ENCODE measurements around the gene MCTP1. TPM values are rescaled to one million over a fixed set of nuclear protein-coding genes. Genes with fewer than 3 reads are reported as not detected.

MCTP1 gene
- polyA plus RNA-seq, 1 donor from 2014 or later, result 1.9 TPM

- Histone ChIP-seq H2AFZ (ENCODE audit: low read depth, low read length) (no peak overlapping the region), H3K27ac (ENCODE audit: low read length) (no peak overlapping the region), H3K9me2 (ENCODE audit: insufficient read depth, low read length) (no peaks in the 10 kb centered on the region), H4K20me1 (ENCODE audit: insufficient read depth) (no peaks in the 10 kb centered on the region), H3K27me3 (ENCODE audit: insufficient read depth, low read depth, low read length) (no peaks in the 10 kb centered on the region), H3K36me3 (ENCODE audit: insufficient read depth, low read length) (no peaks in the 10 kb centered on the region), H3K4me2 (ENCODE audit: low read length) (no peak overlapping the region), H3K4me3 (ENCODE audit: low read length) (no peak overlapping the region), H3K9me3 (ENCODE audit: low read length) (no peaks in the 10 kb centered on the region), H3K79me2 (replicated peaks; ENCODE audit: insufficient read depth, low read length) (no peaks in the 10 kb centered on the region), H3F3A (ENCODE audit: insufficient read depth, low read length, poor library complexity, severe bottlenecking) (no peaks in the 10 kb centered on the region), H3K9ac (ENCODE audit: low read length) (no peak overlapping the region)
- TF ChIP-seq EP300 (conservative IDR thresholded peaks at IDR 0.05; ENCODE audit: poor library complexity, severe bottlenecking), result no peak
- no peak for TF ChIP-seq RAD21 (conservative IDR thresholded peaks at IDR 0.05)
- TF ChIP-seq TAF1 (IDR thresholded peaks at IDR 0.05; ENCODE audit: low read depth), result no peak
- TF ChIP-seq EZH2 (IDR thresholded peaks at IDR 0.05; ENCODE audit: borderline replicate concordance, insufficient read depth, low read length, poor library complexity, severe bottlenecking), result no peak
- no peak for TF ChIP-seq SMC3 (conservative IDR thresholded peaks at IDR 0.05; ENCODE audit: poor library complexity)
- no peak for TF ChIP-seq MXI1 (conservative IDR thresholded peaks at IDR 0.05; ENCODE audit: poor library complexity, severe bottlenecking)
- TF ChIP-seq, protein P1, sequence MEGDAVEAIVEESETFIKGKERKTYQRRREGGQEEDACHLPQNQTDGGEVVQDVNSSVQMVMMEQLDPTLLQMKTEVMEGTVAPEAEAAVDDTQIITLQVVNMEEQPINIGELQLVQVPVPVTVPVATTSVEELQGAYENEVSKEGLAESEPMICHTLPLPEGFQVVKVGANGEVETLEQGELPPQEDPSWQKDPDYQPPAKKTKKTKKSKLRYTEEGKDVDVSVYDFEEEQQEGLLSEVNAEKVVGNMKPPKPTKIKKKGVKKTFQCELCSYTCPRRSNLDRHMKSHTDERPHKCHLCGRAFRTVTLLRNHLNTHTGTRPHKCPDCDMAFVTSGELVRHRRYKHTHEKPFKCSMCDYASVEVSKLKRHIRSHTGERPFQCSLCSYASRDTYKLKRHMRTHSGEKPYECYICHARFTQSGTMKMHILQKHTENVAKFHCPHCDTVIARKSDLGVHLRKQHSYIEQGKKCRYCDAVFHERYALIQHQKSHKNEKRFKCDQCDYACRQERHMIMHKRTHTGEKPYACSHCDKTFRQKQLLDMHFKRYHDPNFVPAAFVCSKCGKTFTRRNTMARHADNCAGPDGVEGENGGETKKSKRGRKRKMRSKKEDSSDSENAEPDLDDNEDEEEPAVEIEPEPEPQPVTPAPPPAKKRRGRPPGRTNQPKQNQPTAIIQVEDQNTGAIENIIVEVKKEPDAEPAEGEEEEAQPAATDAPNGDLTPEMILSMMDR (IDR thresholded peaks at IDR 0.05; ENCODE audit: poor library complexity, severe bottlenecking), result no peak
- TF ChIP-seq POLR2AphosphoS5 (IDR thresholded peaks at IDR 0.05), result no peak
- TF ChIP-seq, protein P2, sequence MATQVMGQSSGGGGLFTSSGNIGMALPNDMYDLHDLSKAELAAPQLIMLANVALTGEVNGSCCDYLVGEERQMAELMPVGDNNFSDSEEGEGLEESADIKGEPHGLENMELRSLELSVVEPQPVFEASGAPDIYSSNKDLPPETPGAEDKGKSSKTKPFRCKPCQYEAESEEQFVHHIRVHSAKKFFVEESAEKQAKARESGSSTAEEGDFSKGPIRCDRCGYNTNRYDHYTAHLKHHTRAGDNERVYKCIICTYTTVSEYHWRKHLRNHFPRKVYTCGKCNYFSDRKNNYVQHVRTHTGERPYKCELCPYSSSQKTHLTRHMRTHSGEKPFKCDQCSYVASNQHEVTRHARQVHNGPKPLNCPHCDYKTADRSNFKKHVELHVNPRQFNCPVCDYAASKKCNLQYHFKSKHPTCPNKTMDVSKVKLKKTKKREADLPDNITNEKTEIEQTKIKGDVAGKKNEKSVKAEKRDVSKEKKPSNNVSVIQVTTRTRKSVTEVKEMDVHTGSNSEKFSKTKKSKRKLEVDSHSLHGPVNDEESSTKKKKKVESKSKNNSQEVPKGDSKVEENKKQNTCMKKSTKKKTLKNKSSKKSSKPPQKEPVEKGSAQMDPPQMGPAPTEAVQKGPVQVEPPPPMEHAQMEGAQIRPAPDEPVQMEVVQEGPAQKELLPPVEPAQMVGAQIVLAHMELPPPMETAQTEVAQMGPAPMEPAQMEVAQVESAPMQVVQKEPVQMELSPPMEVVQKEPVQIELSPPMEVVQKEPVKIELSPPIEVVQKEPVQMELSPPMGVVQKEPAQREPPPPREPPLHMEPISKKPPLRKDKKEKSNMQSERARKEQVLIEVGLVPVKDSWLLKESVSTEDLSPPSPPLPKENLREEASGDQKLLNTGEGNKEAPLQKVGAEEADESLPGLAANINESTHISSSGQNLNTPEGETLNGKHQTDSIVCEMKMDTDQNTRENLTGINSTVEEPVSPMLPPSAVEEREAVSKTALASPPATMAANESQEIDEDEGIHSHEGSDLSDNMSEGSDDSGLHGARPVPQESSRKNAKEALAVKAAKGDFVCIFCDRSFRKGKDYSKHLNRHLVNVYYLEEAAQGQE (IDR thresholded peaks at IDR 0.05; ENCODE audit: borderline replicate concordance), result no peak
Observed at GRCh38 chr5:94916619-94917018, 368.3 kb downstream of the MCTP1 start.

DNA sequence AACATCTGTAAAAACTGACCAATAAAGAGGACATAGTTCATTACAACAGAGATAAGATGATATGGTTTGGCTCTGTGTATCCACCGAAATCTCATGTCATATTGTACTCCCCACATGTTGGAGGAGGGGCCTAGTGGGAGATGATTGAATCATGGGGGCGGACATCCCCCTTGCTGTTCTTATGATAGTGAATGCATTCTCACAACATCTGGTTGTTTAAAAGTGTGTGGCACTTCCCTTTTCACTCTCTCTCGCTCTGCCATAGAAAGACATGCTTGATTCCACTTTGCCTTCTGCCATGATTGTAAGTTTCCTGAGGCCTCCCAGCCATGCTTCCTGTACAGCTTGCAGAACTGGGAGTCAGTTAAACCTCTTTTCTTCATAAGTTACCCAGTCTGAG lies 373.6 kb downstream of the MCTP1 start:
- Histone ChIP-seq H3K36me3 (ENCODE audit: insufficient read depth, low read length) (no peaks in the 10 kb centered on the region), H3F3A (ENCODE audit: insufficient read depth, low read length, poor library complexity, severe bottlenecking) (no peaks in the 10 kb centered on the region), H3K4me3 (ENCODE audit: low read length) (no peak overlapping the region), H3K9me2 (ENCODE audit: insufficient read depth, low read length) (no peaks in the 10 kb centered on the region), H3K4me2 (ENCODE audit: low read length) (no peak overlapping the region), H3K27me3 (ENCODE audit: insufficient read depth, low read depth, low read length) (no peaks in the 10 kb centered on the region), H3K27ac (ENCODE audit: low read length) (no peak overlapping the region), H3K79me2 (replicated peaks; ENCODE audit: insufficient read depth, low read length) (no peaks in the 10 kb centered on the region), H3K9me3 (ENCODE audit: low read length) (no peaks in the 10 kb centered on the region), H4K20me1 (ENCODE audit: insufficient read depth) (no peaks in the 10 kb centered on the region), H3K9ac (ENCODE audit: low read length) (no peak overlapping the region), H2AFZ (ENCODE audit: low read depth, low read length) (no peak overlapping the region)
- TF ChIP-seq POLR2AphosphoS5 (IDR thresholded peaks at IDR 0.05), result no peak
- no peak for TF ChIP-seq TAF1 (IDR thresholded peaks at IDR 0.05; ENCODE audit: low read depth)

GRCh38 chr5:94910721-94911120 lies 374.2 kb downstream of the MCTP1 start:
- no peaks in the 10 kb centered on the region for H3K36me3 ChIP-seq (ENCODE audit: insufficient read depth, low read length)
- H4K20me1 ChIP-seq (ENCODE audit: insufficient read depth), result no peaks in the 10 kb centered on the region
- no peaks in the 10 kb centered on the region for H3K79me2 ChIP-seq (replicated peaks; ENCODE audit: insufficient read depth, low read length)

More at GRCh38 chr5:94910721-94911120, 374.2 kb downstream of the MCTP1 start:
- TF ChIP-seq RAD21 (conservative IDR thresholded peaks at IDR 0.05) (no peak), SMC3 (conservative IDR thresholded peaks at IDR 0.05; ENCODE audit: poor library complexity) (no peak)
- TF ChIP-seq, protein P1 (IDR thresholded peaks at IDR 0.05; ENCODE audit: poor library complexity, severe bottlenecking), result no peak
- TF ChIP-seq, protein P2 (IDR thresholded peaks at IDR 0.05; ENCODE audit: borderline replicate concordance), result no peak
- H2AFZ ChIP-seq (ENCODE audit: low read depth, low read length), result no peak overlapping the region
- no peaks in the 10 kb centered on the region for H3K27me3 ChIP-seq (ENCODE audit: insufficient read depth, low read depth, low read length)
- H3K27ac ChIP-seq (ENCODE audit: low read length), result no peak overlapping the region
- no peaks in the 10 kb centered on the region for H3K9me2 ChIP-seq (ENCODE audit: insufficient read depth, low read length)
- no peak overlapping the region for H3K4me2 ChIP-seq (ENCODE audit: low read length)
- no peak overlapping the region for H3K4me3 ChIP-seq (ENCODE audit: low read length)
- no peak overlapping the region for H3K9ac ChIP-seq (ENCODE audit: low read length)
- no peaks in the 10 kb centered on the region for H3F3A ChIP-seq (ENCODE audit: insufficient read depth, low read length, poor library complexity, severe bottlenecking)
- no peaks in the 10 kb centered on the region for H3K9me3 ChIP-seq (ENCODE audit: low read length)

Data from neural cell (in vitro differentiated cells).